Adrenal gland (tissue), 12 donors: ENCODE results near the gene MTF2. TPM values are rescaled to one million over a fixed set of nuclear protein-coding genes. Genes with fewer than 3 reads are reported as not detected.
A peak's percentile ranks its signal among the peaks of the same experiment; 100 is the strongest.

ENCODE experiments used
- DNase-seq, 7 donors: peaks; one replicate each; pipeline ENCODE4 v3.0.0-alpha.2; 2019 to 2020
- H3K27ac ChIP-seq, 5 donors: fragments of 200-600 bp; sonication (generic) in 4 of 5; 1 replicate in 3 of 5; 2 replicates in 2 of 5; pipeline versions ENCODE4 v1.5.1 to v1.8.0; 2016 to 2020; ENCODE audit warnings: mild to moderate bottlenecking in 1 of 5
- H3K27me3 ChIP-seq: fragments of 200-600 bp; 2 replicates; pipeline ENCODE4 v1.8.0; 2021
- H3K36me3 ChIP-seq, 2 donors: fragments of 200-600 bp; replicated peaks in 1 of 2; 1 replicate in 1 of 2; 2 replicates in 1 of 2; pipeline versions ENCODE4 v1.5.1 to v1.8.0; 2018 to 2022
- H3K4me1 ChIP-seq, 2 donors: fragments of 200-600 bp; replicated peaks in 1 of 2; 1 replicate in 1 of 2; 2 replicates in 1 of 2; pipeline versions ENCODE4 v1.5.1 to v1.8.0; 2018 to 2021
- H3K4me3 ChIP-seq, 4 donors: fragments of 200-600 bp; sonication (generic) in 3 of 4; one replicate each; pipeline ENCODE4 v1.5.1; 2016 to 2018
- H3K9me3 ChIP-seq, 3 donors: fragments of 200-600 bp; sonication (generic) in 1 of 3; replicated peaks in 1 of 3; 1 replicate in 2 of 3; 2 replicates in 1 of 3; pipeline versions ENCODE4 v1.5.1 to v1.8.0; 2016 to 2021
- CTCF ChIP-seq, 6 experiments: fragments of 450-650 bp in 4 of 6; fragments of 200-600 bp in 2 of 6; sonication (generic) in 1 of 6; IDR thresholded peaks; 1 replicate in 5 of 6; 2 replicates in 1 of 6; pipeline versions ENCODE4 v1.5.1 to v1.8.0; 2016 to 2021; ENCODE audit warnings: antibody characterized with exemption in 6 of 6, mild to moderate bottlenecking in 2 of 6, moderate library complexity in 1 of 6
- POLR2A ChIP-seq, 2 donors: fragments of 450-650 bp; IDR thresholded peaks; one replicate each; pipeline ENCODE4 v1.6.1; 2017; ENCODE audit warnings: antibody characterized with exemption in 2 of 2, mild to moderate bottlenecking in 2 of 2, moderate library complexity in 1 of 2
- WGBS, 4 donors: extraction: QIAGEN DNeasy Blood & Tissue Kit in 2 of 4; methylation state at CpG; one replicate each; pipeline versions ENCODE4 v1.1.5 to v1.1.7; 2013 to 2017; 5-methylcytosine and 5-hydroxymethylcytosine counted together
- intact Hi-C, 2 donors: fragments of 100-400 bp; cut with DNase I; formaldehyde crosslinking; loops; one replicate each; pipeline versions ENCODE4 v1.14.1 to v1.15.0; 2022 to 2023
- polyA plus RNA-seq, 3 donors: library from polyadenylated mRNA; stranded (reverse); fragments of 200-250 nt in 2 of 3; fragments of 350-450 nt in 1 of 3; fragmentation: Illumina TruSeq in 1 of 3; extraction: RNeasy Lipid Tissue Mini Kit (QIAGEN cat#74804) in 1 of 3; gene quantifications; one replicate each; pipeline ENCODE4 v1.2.3, GENCODE V29; 2013 to 2014
- total RNA-seq, 9 donors: library from RNA; depleted of rRNA in 4 of 9; stranded (reverse); fragments of >200 nt in 4 of 9; fragments of 120-200 nt in 1 of 9; fragmentation: NEBNext Ultra II Directional in 1 of 9; extraction: Animal tissue kit (Norgen Biotek cat#: 25700) in 1 of 9; gene quantifications; one replicate each; pipeline versions ENCODE4 v1.1.0 to v1.2.4, GENCODE V29; 2013 to 2023
- donor health status: healthy with polysubstance abuse.
- donor health status: Bipolar disorder and iron deficiency.
- donor health status: DM: yes; HTN: yes; CAD: no.
- donor health status: DM: no; HTN: no; CAD: no.
- donor health status: DM: no; HTN: no; CAD: no.
- donor health status: DM: yes; HTN: yes; CAD: no.

The MTF2 gene
- total and polyA plus RNA-seq, 12 donors, result 4.6 to 62.7 (median 20.9) TPM

GRCh38 chr1:93143136-93143535 is 64.1 kb downstream of the MTF2 start:
- Histone ChIP-seq H3K4me3 (no peak overlapping the region), H3K4me1 (peaks cover 0 to 5% of the 10 kb centered on the region in 2 donors), H3K27me3 (no peaks in the 10 kb centered on the region), H3K27ac (no peak overlapping the region), H3K36me3 (peaks cover 0 to 6% of the 10 kb centered on the region in 2 donors), H3K9me3 (no peaks in the 10 kb centered on the region)
- intact Hi-C loops, result no loop called here
- no peak for DNase-seq
- no peak for TF ChIP-seq POLR2A (IDR thresholded peaks at IDR 0.05)
- no peak for TF ChIP-seq CTCF (IDR thresholded peaks at IDR 0.05)
- 65 to 88% (median 81%) methylated on average over 1 of the region's 1 CpG for WGBS, 4 donors

GRCh38 chr1:93143769-93144168 is 64.7 kb downstream of the MTF2 start:
- no peaks in the 10 kb centered on the region for H3K27me3 ChIP-seq
- no peak overlapping the region for H3K27ac ChIP-seq
- no peak overlapping the region for H3K4me3 ChIP-seq
- intact Hi-C loops, result no loop called here
- H3K4me1 ChIP-seq, result peaks cover 0 to 5% of the 10 kb centered on the region in 2 donors
- peaks cover 0 to 5% of the 10 kb centered on the region in 2 donors for H3K36me3 ChIP-seq
- 94 to 97% (median 96%) methylated on average over 4 of the region's 4 CpGs for WGBS, 4 donors
- no peaks in the 10 kb centered on the region for H3K9me3 ChIP-seq
- no peak for TF ChIP-seq CTCF (IDR thresholded peaks at IDR 0.05)
- no peak for TF ChIP-seq POLR2A (IDR thresholded peaks at IDR 0.05)
- DNase-seq, result no peak

GRCh38 chr1:93148001-93148400 is 68.9 kb downstream of the MTF2 start:
- 35 to 43% (median 41%) methylated on average over 7 of the region's 7 CpGs for WGBS, 4 donors
- Histone ChIP-seq H3K9me3 (no peaks in the 10 kb centered on the region), H3K27me3 (no peaks in the 10 kb centered on the region), H3K27ac (peak overlapping the region in 1 of 5 donors; percentile 18), H3K4me3 (no peak overlapping the region), H3K4me1 (peaks cover 0 to 5% of the 10 kb centered on the region in 2 donors), H3K36me3 (peaks cover 0 to 13% of the 10 kb centered on the region in 2 donors)
- peak in 1 of 7 donors; percentile 16 for DNase-seq
- TF ChIP-seq CTCF (IDR thresholded peaks at IDR 0.05) (no peak), POLR2A (IDR thresholded peaks at IDR 0.05) (no peak)
- intact Hi-C loops, result no loop called here

GRCh38 chr1:93150729-93151128 is 71.6 kb downstream of the MTF2 start:
- no peaks in the 10 kb centered on the region for H3K27me3 ChIP-seq
- intact Hi-C loops, result no loop called here
- peaks cover 0 to 32% of the 10 kb centered on the region in 2 donors for H3K36me3 ChIP-seq
- no peak overlapping the region for H3K27ac ChIP-seq
- no peaks in the 10 kb centered on the region for H3K9me3 ChIP-seq
- H3K4me3 ChIP-seq, result no peak overlapping the region
- 9 to 15% (median 13%) methylated on average over 1 of the region's 1 CpG for WGBS, 4 donors
- peaks cover 0 to 11% of the 10 kb centered on the region in 2 donors for H3K4me1 ChIP-seq
- no peak for DNase-seq
- TF ChIP-seq POLR2A (IDR thresholded peaks at IDR 0.05), result no peak
- TF ChIP-seq CTCF (IDR thresholded peaks at IDR 0.05), result no peak
